ENCODE measurements around the gene MAIP1.

GRCh38 chr2:199946836-199947235 lies 8.5 kb upstream of the MAIP1 start:
- TF ChIP-seq CTCF (IDR thresholded peaks at IDR 0.05; ENCODE audit: low read length) (no peak), EZH2 (optimal IDR thresholded peaks at IDR 0.05; ENCODE audit: low read depth, low read length) (no peak)

Measured in MM.1S (cell line).